RWPE2 (cell line): ENCODE results near the gene EPN3.

Experiments
- ATAC-seq: fragments of 200-7000 bp; cut with Tn5 transposase; 3 replicates; pipeline ENCODE4 v1.9.1; 2021; ENCODE audit warnings: low read depth
- DNase-seq: peaks from one replicate; pipeline ENCODE4 v3.0.0-alpha.2; 2020; ENCODE audit warnings: low spot score
- H3K27ac ChIP-seq: fragments of 450-650 bp; 2 replicates; pipeline ENCODE4 v1.5.1; 2017; ENCODE audit warnings: mild to moderate bottlenecking; ENCODE audit not compliant: poor library complexity, severe bottlenecking
- H3K27me3 ChIP-seq: fragments of 250-450 bp; sonication (Bioruptor Pico); 2 replicates; pipeline ENCODE4 v1.5.1; 2021; ENCODE audit warnings: mild to moderate bottlenecking, moderate library complexity; ENCODE audit not compliant: insufficient read depth, poor library complexity, severe bottlenecking
- H3K36me3 ChIP-seq: fragments of 250-450 bp; sonication (Bioruptor Pico); 2 replicates; pipeline ENCODE4 v1.5.1; 2020; ENCODE audit warnings: low read depth, mild to moderate bottlenecking, moderate library complexity
- H3K4me1 ChIP-seq: fragments of 250-450 bp; sonication (Bioruptor Pico); 2 replicates; pipeline ENCODE4 v1.5.1; 2021; ENCODE audit warnings: mild to moderate bottlenecking, moderate library complexity; ENCODE audit not compliant: insufficient read depth, poor library complexity, severe bottlenecking
- H3K4me3 ChIP-seq: fragments of 250-450 bp; sonication (Bioruptor Pico); 2 replicates; pipeline ENCODE4 v1.5.1; 2021; ENCODE audit warnings: mild to moderate bottlenecking, moderate library complexity; ENCODE audit not compliant: severe bottlenecking
- H3K9me3 ChIP-seq: fragments of 250-450 bp; sonication (Bioruptor Pico); 2 replicates; pipeline ENCODE4 v1.5.1; 2021; ENCODE audit warnings: mild to moderate bottlenecking, moderate library complexity; ENCODE audit not compliant: severe bottlenecking
- TF ChIP-seq, protein P1 (sequence below): fragments of 450-650 bp; IDR thresholded peaks from one replicate; pipeline ENCODE4 v1.5.1; 2017; ENCODE audit warnings: mild to moderate bottlenecking, moderate library complexity; ENCODE audit not compliant: poor library complexity, severe bottlenecking

The EPN3 gene

DNA sequence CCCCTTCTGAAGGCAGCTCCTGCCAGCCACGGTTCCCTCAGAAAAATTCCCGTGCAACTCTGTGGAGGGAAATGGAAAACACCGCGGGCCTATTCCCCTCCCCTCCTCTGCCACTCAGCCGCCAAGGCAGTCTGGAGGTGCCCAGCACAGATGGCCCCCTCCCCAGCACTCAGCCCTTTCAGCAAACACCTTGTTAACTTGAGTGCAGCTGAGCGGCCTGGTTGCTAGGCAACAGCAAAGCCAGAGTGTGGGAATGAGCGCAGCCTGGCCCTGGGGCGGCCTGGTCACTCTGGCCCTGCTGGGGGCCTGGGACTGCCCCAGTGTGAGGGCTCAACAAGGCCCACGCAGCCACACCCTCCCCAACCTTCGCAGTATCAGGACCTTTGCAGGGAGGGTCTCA lies 60.8 kb downstream of the EPN3 start:
- DNase-seq = no peak
- H3K9me3 ChIP-seq = no peaks in the 10 kb centered on the region

More for the DNA sequence above, 60.8 kb downstream of the EPN3 start:
- TF ChIP-seq, protein P1, sequence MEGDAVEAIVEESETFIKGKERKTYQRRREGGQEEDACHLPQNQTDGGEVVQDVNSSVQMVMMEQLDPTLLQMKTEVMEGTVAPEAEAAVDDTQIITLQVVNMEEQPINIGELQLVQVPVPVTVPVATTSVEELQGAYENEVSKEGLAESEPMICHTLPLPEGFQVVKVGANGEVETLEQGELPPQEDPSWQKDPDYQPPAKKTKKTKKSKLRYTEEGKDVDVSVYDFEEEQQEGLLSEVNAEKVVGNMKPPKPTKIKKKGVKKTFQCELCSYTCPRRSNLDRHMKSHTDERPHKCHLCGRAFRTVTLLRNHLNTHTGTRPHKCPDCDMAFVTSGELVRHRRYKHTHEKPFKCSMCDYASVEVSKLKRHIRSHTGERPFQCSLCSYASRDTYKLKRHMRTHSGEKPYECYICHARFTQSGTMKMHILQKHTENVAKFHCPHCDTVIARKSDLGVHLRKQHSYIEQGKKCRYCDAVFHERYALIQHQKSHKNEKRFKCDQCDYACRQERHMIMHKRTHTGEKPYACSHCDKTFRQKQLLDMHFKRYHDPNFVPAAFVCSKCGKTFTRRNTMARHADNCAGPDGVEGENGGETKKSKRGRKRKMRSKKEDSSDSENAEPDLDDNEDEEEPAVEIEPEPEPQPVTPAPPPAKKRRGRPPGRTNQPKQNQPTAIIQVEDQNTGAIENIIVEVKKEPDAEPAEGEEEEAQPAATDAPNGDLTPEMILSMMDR = no peak
- no peak for ATAC-seq
- no peak overlapping the region for H3K27ac ChIP-seq
- H3K36me3 ChIP-seq = no peaks in the 10 kb centered on the region
- H3K4me3 ChIP-seq = no peak overlapping the region
- no peaks in the 10 kb centered on the region for H3K27me3 ChIP-seq
- no peaks in the 10 kb centered on the region for H3K4me1 ChIP-seq
